ENCODE results near the gene CYB5D1.

DNA sequence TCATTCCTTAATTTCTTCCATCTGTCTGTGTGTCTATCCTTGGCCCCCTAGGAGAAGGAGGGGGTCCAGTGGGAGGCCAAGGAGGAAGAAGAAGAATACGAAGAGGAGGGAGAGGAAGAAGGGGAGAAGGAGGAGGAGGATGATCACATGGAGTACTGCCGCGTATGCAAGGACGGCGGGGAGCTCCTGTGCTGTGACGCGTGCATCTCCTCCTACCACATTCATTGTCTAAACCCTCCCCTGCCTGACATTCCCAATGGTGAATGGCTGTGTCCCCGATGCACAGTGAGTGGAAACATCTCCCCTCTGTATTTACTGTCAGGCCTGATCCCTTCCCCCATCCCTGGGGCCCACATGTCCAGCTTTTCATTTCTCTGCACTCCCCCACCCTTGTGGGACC is 37.1 kb downstream of the CYB5D1 start:
- TF ChIP-seq, protein P1, sequence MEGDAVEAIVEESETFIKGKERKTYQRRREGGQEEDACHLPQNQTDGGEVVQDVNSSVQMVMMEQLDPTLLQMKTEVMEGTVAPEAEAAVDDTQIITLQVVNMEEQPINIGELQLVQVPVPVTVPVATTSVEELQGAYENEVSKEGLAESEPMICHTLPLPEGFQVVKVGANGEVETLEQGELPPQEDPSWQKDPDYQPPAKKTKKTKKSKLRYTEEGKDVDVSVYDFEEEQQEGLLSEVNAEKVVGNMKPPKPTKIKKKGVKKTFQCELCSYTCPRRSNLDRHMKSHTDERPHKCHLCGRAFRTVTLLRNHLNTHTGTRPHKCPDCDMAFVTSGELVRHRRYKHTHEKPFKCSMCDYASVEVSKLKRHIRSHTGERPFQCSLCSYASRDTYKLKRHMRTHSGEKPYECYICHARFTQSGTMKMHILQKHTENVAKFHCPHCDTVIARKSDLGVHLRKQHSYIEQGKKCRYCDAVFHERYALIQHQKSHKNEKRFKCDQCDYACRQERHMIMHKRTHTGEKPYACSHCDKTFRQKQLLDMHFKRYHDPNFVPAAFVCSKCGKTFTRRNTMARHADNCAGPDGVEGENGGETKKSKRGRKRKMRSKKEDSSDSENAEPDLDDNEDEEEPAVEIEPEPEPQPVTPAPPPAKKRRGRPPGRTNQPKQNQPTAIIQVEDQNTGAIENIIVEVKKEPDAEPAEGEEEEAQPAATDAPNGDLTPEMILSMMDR (IDR thresholded peaks at IDR 0.05) = no peak
- TF ChIP-seq POLR2A (IDR thresholded peaks at IDR 0.05) = no peak

All from thyroid gland (tissue), 4 donors.